ENCODE measurements around the gene TMEM150B. TPM values are rescaled to one million over a fixed set of nuclear protein-coding genes. Genes with fewer than 3 reads are reported as not detected.

Gene TMEM150B
- total and polyA plus RNA-seq, 2 experiments from 2014 or later = 0.29 TPM; not detected in 1

GRCh38 chr19:55311797-55312196 is 13.3 kb downstream of the TMEM150B start (continued):
- TF ChIP-seq, protein P1, sequence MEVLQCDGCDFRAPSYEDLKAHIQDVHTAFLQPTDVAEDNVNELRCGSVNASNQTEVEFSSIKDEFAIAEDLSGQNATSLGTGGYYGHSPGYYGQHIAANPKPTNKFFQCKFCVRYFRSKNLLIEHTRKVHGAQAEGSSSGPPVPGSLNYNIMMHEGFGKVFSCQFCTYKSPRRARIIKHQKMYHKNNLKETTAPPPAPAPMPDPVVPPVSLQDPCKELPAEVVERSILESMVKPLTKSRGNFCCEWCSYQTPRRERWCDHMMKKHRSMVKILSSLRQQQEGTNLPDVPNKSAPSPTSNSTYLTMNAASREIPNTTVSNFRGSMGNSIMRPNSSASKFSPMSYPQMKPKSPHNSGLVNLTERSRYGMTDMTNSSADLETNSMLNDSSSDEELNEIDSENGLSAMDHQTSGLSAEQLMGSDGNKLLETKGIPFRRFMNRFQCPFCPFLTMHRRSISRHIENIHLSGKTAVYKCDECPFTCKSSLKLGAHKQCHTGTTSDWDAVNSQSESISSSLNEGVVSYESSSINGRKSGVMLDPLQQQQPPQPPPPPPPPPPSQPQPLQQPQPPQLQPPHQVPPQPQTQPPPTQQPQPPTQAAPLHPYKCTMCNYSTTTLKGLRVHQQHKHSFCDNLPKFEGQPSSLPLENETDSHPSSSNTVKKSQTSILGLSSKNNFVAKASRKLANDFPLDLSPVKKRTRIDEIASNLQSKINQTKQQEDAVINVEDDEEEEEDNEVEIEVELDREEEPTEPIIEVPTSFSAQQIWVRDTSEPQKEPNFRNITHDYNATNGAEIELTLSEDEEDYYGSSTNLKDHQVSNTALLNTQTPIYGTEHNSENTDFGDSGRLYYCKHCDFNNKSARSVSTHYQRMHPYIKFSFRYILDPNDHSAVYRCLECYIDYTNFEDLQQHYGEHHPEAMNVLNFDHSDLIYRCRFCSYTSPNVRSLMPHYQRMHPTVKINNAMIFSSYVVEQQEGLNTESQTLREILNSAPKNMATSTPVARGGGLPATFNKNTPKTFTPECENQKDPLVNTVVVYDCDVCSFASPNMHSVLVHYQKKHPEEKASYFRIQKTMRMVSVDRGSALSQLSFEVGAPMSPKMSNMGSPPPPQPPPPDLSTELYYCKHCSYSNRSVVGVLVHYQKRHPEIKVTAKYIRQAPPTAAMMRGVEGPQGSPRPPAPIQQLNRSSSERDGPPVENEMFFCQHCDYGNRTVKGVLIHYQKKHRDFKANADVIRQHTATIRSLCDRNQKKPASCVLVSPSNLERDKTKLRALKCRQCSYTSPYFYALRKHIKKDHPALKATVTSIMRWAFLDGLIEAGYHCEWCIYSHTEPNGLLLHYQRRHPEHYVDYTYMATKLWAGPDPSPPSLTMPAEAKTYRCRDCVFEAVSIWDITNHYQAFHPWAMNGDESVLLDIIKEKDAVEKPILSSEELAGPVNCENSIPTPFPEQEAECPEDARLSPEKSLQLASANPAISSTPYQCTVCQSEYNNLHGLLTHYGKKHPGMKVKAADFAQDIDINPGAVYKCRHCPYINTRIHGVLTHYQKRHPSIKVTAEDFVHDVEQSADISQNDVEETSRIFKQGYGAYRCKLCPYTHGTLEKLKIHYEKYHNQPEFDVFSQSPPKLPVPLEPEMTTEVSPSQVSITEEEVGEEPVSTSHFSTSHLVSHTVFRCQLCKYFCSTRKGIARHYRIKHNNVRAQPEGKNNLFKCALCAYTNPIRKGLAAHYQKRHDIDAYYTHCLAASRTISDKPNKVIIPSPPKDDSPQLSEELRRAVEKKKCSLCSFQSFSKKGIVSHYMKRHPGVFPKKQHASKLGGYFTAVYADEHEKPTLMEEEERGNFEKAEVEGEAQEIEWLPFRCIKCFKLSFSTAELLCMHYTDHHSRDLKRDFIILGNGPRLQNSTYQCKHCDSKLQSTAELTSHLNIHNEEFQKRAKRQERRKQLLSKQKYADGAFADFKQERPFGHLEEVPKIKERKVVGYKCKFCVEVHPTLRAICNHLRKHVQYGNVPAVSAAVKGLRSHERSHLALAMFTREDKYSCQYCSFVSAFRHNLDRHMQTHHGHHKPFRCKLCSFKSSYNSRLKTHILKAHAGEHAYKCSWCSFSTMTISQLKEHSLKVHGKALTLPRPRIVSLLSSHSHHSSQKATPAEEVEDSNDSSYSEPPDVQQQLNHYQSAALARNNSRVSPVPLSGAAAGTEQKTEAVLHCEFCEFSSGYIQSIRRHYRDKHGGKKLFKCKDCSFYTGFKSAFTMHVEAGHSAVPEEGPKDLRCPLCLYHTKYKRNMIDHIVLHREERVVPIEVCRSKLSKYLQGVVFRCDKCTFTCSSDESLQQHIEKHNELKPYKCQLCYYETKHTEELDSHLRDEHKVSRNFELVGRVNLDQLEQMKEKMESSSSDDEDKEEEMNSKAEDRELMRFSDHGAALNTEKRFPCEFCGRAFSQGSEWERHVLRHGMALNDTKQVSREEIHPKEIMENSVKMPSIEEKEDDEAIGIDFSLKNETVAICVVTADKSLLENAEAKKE (CRISPR knock-in tag; IDR thresholded peaks at IDR 0.05) = no peak
- TF ChIP-seq EZH2phosphoT487 (IDR thresholded peaks at IDR 0.05; ENCODE audit: unreplicated experiment) (no peak), NANOG (IDR thresholded peaks at IDR 0.05; ENCODE audit: borderline replicate concordance) (no peak), ETS1 (IDR thresholded peaks at IDR 0.05) (no peak), CREB1 (CRISPR knock-in tag; IDR thresholded peaks at IDR 0.05; ENCODE audit: low read depth) (no peak), STAT1 (IDR thresholded peaks at IDR 0.05; ENCODE audit: unreplicated experiment) (no peak), JUNB (IDR thresholded peaks at IDR 0.05; ENCODE audit: unreplicated experiment) (no peak), POLR2AphosphoS5 (IDR thresholded peaks at IDR 0.05; ENCODE audit: low read depth) (no peak), CTCF (conservative IDR thresholded peaks at IDR 0.05; ENCODE audit: low read depth in 2 of 2) (no peak), ZNF331 (CRISPR knock-in tag; IDR thresholded peaks at IDR 0.05; ENCODE audit: low read depth) (no peak)

Measured in GM23338 (cell line).